GM13977 (cell line): ENCODE results near the gene A4GALT.
"Not testable (repeated sequence)": the region's sequence is repeated elsewhere in the genome, so short reads cannot be mapped to it uniquely, and the experiment has no call there.

ENCODE experiments used
- DNase-seq: peaks from one replicate; pipeline ENCODE4 v3.0.0; 2012; ENCODE audit warnings: low spot score
- in situ Hi-C: fragments of 300-500 bp; cut with MboI; formaldehyde crosslinking; loops from one replicate; pipeline ENCODE4 v1.12.0; 2022; ENCODE audit warnings: low sequenced_read_pairs, low pct_unique_long_range_greater_than_20kb, mixed read lengths, inconsistent platforms; ENCODE audit not compliant: unreplicated experiment
- TF ChIP-seq, protein P1 (sequence below): IDR thresholded peaks from 2 replicates; pipeline ENCODE4 v1.5.1; 2012; ENCODE audit warnings: mild to moderate bottlenecking, control low read depth; ENCODE audit not compliant: insufficient read depth; ENCODE audit errors: extremely low read depth, missing control alignments

A4GALT gene

DNA sequence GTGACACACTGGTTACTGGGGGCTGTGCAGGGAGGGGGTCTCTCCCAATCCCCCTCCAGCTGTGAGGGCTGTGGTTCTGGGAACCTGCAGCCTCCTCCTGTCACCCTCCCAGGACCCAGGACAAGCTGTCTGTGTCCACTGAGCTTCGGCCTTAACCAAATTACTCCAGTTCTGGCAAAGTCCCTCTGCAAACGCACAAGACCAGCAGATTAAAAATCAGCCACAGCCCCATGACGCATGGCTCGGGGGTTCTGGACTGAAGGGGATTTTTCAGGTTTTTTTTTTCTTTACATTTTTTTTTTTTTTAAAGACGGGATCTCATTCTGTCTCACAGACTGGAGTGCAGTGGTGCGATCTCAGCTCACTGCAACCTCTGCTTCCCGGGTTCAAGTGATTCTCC lies 32.2 kb upstream of the A4GALT start:
- TF ChIP-seq, protein P1, sequence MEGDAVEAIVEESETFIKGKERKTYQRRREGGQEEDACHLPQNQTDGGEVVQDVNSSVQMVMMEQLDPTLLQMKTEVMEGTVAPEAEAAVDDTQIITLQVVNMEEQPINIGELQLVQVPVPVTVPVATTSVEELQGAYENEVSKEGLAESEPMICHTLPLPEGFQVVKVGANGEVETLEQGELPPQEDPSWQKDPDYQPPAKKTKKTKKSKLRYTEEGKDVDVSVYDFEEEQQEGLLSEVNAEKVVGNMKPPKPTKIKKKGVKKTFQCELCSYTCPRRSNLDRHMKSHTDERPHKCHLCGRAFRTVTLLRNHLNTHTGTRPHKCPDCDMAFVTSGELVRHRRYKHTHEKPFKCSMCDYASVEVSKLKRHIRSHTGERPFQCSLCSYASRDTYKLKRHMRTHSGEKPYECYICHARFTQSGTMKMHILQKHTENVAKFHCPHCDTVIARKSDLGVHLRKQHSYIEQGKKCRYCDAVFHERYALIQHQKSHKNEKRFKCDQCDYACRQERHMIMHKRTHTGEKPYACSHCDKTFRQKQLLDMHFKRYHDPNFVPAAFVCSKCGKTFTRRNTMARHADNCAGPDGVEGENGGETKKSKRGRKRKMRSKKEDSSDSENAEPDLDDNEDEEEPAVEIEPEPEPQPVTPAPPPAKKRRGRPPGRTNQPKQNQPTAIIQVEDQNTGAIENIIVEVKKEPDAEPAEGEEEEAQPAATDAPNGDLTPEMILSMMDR: no peak
- in situ Hi-C loops: no loop called here
- DNase-seq: peak; percentile 82

DNA sequence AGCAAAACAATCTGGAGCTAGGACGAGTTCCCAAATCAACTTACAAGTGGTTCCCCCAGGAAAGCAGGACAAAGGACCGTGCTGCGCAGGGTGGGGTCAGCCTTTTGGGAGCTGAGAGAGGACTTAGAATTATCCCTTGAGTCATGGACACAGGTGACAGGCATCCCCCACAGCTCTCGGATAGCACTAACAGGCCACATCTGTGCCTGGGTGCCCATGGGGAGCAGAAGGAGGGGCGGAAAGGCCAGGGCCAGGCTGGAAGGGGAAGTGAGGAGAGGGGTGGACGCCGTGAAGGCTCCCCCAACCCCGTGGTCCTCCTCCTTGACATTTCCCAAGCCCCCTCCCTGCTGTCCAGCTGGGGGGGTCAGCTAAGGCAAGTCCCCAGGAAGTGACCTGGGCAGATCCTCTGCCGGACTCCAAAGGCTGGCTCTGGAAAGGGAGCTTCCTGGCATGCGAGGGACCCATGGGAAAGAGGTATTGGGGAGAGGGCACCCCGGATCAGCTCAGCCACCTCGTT lies 31.6 kb upstream of the A4GALT start:
- TF ChIP-seq, protein P1: no peak
- peak; percentile 36 for DNase-seq
- in situ Hi-C loops: no loop called here

DNA sequence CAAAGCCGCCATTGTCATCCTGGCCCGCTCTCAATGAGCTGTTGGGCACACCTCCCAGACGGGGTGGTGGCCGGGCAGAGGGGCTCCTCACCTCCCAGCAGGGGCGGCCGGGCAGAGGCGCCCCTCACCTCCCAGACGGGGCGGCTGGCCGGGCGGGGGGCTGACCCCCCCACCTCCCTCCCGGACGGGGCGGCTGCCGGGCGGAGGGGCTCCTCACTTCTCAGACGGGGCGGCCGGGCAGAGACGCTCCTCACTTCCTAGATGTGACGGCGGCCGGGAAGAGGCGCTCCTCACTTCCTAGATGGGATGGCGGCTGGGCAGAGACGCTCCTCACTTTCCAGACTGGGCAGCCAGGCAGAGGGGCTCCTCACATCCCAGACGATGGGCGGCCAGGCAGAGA lies 29.8 kb upstream of the A4GALT start:
- DNase-seq, in situ Hi-C loops: not testable (repeated sequence)

DNA sequence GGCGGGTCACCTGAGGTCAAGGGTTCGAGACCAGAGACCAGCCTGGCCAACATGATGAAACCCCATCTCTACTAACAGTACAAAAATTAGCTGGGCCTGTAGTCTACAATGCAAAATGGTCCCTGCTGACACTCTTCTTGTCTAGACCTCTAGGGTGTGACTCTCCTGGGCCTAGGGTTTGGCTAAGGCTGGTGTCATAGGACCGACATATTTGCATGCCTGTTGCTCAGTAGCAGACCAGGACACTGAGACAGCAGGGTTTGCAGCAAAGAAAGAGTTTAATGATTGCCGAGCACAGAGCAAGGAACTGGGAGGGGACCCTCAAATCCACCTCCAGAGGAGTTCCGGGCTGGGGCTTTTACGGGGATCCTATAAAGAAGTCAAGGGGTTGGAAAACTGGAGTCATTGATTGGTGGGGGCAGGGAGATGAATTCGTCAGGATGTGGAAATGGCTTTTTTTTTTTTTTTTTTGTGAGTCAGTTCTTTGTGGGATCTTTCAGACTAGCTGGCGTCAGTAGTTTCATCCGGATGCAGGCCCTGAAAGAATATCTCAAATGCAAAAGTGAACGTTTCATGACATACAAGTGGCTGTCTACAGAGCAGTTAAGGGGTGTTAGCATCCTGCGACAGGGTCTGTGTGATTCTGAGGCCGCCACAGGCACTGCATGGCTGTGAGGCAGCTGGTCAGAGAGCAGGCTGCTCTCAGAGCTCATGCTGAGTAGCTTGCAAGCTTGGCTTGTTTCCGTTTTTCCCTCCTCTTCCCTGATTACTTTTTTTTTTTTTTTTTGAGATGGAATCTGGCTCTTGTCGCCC lies 27.2 kb upstream of the A4GALT start:
- in situ Hi-C loops: no loop called here
- peak; percentile 15 for DNase-seq
- TF ChIP-seq, protein P1: no peak

DNA sequence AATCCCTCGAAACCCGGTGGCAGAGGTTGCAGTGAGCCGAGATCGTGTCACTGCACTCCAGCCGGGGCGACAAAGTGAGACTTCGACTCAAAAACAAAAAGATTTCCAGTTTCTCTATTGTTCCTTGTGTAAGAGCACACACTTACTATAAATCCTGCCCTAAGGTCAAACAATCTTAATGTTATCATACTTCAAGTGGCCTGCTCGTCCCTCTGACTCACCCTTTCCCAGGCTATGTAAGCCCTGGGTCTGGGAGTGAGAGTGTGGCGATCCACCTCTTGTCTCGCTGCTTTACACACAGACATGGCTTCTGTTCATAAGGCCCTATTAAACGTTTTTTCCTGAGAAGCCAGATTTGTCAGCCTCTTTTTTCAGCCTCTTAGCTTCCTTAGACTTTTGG lies 24.4 kb upstream of the A4GALT start:
- TF ChIP-seq, protein P1: no peak
- in situ Hi-C loops: no loop called here
- peak; percentile 6 for DNase-seq

DNA sequence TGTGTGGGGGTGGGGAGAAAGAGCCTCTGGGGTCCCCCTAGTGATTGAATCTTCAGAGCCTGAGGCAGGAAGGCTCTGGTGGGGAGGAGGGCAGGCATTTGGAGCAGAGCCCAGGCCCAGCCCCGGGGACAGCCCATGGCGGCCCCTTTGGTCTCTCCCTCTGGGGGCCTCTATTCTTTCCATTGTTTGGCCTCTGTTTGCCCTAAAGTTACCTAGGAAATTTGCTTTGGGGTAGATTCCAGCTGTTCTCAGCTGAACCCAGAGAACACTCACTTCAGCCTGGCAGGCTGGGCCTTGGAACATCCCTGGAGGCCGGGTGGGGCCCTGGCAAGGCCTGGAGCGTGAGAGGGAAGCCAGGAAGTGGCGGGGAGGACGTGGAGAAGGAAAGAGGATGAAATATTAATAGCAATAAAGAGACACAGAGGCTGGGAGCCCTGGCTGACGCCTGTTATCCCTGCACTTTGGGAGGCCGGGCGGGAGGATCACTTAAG lies 22.9 kb upstream of the A4GALT start:
- in situ Hi-C loops: no loop called here
- peak; percentile 7 for DNase-seq
- TF ChIP-seq, protein P1: no peak

DNA sequence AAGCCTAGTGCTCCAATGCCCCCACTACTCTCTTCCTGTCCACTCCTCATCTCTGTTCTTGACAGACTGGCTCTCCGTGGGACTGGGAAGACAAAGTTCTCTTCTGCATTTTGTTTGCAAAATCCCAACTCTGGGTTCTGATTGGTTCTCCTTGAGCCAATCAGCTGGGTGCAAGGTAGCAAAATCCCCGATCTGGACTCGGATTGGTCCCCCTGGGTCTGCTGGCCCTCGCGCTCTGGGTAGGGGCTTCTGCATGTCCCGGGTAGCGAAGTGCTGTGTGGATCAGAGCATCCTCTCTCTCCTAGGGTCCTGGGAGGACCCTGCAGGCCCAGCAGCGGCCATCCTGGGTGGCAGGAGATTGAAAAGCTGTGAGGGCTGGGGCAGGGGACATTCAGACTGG lies 22.3 kb upstream of the A4GALT start:
- in situ Hi-C loops: no loop called here
- TF ChIP-seq, protein P1: no peak
- peak; percentile 12 for DNase-seq

DNA sequence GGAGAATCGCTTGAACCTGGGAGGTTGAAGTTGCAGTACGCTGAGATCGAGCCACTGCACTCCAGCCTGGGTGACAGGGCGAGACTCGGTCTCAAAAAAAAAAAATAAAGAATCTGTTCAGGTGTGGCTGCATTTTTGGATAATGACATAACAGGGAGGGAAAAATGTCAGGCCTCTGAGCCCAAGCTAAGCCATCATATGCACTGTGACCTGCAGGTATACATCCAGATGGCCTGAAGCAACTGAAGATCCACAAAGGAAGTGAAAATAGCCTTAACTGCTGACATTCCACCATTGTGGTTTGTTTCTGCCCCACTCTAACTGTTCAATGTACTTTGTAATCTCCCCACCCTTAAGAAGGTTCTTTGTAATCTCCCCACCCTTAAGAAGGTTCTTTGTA lies 19.6 kb upstream of the A4GALT start:
- DNase-seq, in situ Hi-C loops: not testable (repeated sequence)
